A549 treated with CORT108297 at 1 μM for 4 hours (cell line): ENCODE results near the gene CRYAB. TPM values are rescaled to one million over a fixed set of nuclear protein-coding genes. Genes with fewer than 3 reads are reported as not detected.

ENCODE experiments used
- total RNA-seq: library from RNA; stranded (reverse); fragments of 200-300 nt; extraction: Qiagen RNA extraction; gene quantifications from 5 replicates; pipeline ENCODE4 v1.2.3, GENCODE V29; 2022

CRYAB gene, protein sequence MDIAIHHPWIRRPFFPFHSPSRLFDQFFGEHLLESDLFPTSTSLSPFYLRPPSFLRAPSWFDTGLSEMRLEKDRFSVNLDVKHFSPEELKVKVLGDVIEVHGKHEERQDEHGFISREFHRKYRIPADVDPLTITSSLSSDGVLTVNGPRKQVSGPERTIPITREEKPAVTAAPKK
- total RNA-seq = 5.5 to 13.0 TPM (median 6.5 TPM) in 5 replicates

DNA sequence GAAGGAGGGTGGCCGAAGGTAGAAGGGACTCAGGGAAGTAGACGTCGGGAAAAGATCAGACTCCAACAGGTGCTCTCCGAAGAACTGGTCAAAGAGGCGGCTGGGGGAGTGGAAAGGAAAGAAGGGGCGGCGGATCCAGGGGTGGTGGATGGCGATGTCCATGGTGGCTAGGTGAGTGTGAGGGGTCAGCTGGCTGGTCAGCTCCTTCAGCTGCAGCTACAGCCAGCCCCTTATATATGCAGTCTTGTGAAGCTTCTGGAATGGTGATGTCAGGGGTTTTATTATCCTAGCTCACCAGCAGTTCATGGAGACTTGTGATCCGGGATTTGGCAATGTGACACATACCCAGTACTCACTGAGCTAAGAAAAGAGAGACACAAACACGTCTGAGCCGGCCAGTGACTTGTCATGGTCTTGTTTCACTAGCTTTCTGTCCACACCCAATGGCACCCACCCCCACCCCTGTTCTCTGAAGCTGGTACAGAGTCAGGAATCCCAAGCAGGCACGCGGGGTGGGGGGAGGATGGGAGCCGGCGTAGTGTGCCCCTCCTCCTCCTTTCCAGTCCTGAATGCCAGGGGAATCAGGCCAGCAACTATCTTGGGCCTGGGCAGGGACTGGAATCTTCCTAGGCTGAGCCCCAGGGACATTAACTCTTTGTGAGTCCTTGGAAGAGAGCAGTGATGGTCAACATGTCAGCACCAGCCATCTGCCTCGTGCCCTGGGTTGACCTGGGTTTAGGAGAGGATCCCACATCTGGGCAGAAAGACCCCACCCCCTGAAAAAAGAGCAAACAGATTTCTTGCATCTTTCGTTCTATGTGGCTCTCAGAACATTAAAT, at the start of gene CRYAB:
TSS of gene CRYAB (minus strand) at position 208 of the 839 bp plus-strand sequence. CDS start at position 162, 46 bp downstream.

DNA sequence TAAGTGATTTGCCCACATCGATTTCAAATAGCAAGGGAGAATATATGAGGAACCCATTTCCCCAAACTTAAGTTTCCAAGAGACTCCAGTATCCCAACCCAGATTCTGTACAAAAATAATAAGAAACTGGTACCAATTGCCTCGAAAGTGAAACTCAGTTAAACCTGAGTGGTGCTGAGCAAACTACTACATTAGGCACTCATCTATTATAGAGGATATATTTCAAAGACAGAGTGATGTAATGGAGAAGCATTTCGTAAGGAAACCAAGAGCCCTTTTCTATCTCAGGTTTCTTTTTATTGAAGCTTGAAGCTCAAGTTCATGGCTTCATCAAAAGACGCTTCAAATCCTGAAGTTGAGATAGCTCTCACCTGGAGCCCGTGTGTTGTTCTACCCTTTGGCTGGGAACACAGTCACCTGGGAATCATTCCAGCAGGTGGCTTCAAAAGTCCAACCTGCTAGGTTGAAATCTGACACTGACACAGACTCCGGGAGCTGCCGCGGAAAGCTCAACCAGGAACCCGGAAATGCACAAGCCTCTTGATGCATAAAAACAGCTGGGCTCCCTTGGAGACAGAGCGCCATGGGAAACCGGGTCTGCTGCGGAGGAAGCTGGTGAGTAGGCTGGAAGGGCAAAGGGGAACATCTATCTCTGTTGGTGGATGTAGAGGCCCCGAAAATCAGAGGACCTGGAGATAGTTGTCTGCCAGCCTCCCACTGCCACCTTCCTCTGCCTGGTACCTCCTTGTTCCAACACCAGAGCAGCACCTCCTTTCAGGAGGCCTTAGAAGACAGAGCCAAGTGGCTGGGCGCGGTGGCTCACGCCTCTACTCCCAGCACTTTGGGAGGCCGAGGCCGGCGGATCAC, 7.1 kb upstream of the CRYAB start, which contains the start of gene C11orf52:
TSS of gene C11orf52 (plus strand) at position 524 of the 867 bp plus-strand sequence. CDS start at position 584, 60 bp downstream.

GRCh38 chr11:111912535-111912934, 965 bp upstream of the CRYAB start, which contains the start of gene HSPB2:
HSPB2 (plus strand) TSS chr11:111912734; CDS start chr11:111912830, 96 bp downstream.

DNA sequence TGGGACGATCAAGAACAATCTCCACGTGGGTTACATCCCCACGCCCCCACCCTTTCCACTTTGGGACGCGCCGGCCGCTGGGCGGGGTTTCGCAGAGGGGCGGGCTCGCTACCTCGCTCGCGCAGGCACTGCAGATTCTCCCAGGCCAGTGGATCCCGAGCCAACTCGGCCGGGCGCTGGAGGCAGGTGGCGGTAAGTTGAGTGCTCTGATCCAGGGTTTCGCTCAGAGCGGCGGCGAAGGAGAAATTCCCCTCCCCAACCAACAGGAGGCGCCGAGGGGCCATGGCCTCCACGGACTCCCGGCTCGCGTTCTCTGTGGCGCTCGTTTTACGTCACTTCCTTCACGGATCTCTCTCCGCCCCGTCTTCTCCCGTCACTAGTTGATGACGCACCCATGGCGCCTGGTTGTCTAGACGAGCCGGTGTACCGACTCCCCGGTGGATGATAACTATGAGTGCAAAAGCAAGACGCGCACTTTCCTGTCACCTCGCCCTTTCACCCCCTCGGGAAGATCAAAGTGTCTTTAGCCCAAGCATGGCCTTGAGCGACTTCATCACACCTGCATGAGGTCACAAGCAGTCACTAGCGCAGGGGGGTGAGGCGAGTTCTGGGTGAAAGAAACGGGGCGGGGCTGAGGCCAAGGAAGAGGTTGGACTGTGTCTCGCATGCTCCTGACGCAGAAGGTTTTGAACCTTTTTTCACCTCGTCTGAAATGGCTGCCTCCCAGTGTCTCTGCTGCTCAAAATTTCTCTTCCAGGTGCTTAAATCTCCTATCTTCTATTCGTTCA, 32.5 kb downstream of the CRYAB start, which contains the start of the genes CFAP68 and FDXACB1:
TSS of gene CFAP68 (plus strand) at position 693 of the 788 bp plus-strand sequence. CDS start at position 713, 20 bp downstream.
TSS of gene FDXACB1 (minus strand) at position 317 of the 788 bp plus-strand sequence. CDS start at position 284, 33 bp downstream.

DNA sequence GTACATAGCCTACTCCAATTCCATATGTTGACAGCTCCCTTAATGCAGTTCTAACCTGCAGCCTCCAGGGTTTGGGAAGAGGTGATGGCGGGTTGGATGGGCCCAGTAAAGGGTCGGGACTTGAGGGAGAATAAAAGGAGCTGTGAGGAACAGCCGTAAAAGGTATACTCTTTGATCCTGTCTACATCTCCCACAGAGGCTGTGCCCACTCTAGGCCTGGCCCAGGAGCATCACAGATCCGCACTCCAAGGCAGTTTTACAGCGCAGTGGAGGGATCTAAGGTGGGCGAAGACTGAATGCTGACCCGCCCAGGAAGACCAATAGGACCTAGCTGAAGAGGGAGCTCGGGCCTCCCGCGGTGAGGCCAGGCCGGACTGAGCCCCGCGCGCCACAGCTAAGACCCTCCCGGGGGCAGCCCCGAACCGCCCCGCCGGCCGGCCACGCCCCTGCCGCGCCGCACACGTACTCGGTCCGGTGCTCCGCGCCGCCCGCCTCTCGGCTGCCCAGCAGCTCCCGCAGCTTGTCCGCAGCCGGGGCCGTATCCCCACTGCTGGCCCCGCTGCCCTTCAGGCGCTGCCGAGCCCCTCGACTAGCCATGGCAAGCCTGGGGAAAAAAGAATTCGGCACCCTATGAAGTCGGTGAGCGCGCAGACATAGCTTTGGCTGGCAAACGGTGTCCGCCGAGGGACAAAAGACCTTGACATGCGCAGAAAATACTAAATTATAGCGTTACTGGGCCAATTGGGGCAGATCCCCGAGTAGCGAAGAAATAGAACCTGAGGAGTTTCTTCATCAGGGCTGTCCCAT, 40.5 kb downstream of the CRYAB start, which contains the start of gene ALG9:
TSS of gene ALG9 (minus strand) at position 696 of the 807 bp plus-strand sequence. CDS start at position 597, 99 bp downstream.

Other genes starting within 250 kb of the CRYAB start
- 14.1 to 18.7 TPM (median 17.8 TPM) in 5 replicates for gene PPP2R1B, start 145.4 kb downstream of the CRYAB start, total RNA-seq
- gene ALG9, start 40.2 kb downstream of the CRYAB start, total RNA-seq = 18.9 to 20.3 TPM (median 19.8 TPM) in 5 replicates
- gene FDXACB1, start 32.6 kb downstream of the CRYAB start, total RNA-seq = 1.3 to 1.7 TPM (median 1.6 TPM) in 5 replicates
- gene CFAP68, start 32.2 kb downstream of the CRYAB start, total RNA-seq = 28.4 to 34.2 TPM (median 31.2 TPM) in 5 replicates
- gene HSPB2, start 964 bp upstream of the CRYAB start, total RNA-seq = not detected in 5 replicates
- gene C11orf52, start 7.1 kb upstream of the CRYAB start, total RNA-seq = 0.11 TPM in 1 of 5 replicates, not detected in the others
- 4.1 to 7.5 TPM (median 6.9 TPM) in 5 replicates for gene DIXDC1, start 25.6 kb upstream of the CRYAB start, total RNA-seq
- gene DLAT, start 113.6 kb upstream of the CRYAB start, total RNA-seq = 24.4 to 33.2 TPM (median 28.3 TPM) in 5 replicates
- gene PIH1D2, start 162.2 kb upstream of the CRYAB start, total RNA-seq = 0.77 to 1.5 TPM (median 0.99 TPM) in 5 replicates
- gene NKAPD1, start 162.5 kb upstream of the CRYAB start, total RNA-seq = 12.1 to 18.8 TPM (median 14.4 TPM) in 5 replicates
- 67.1 to 72.7 TPM (median 69.5 TPM) in 5 replicates for gene TIMM8B, start 175.0 kb upstream of the CRYAB start, total RNA-seq
- gene SDHD, start 175.1 kb upstream of the CRYAB start, total RNA-seq = 66.2 to 98.0 TPM (median 68.1 TPM) in 5 replicates